HG02588 (cell line): ENCODE results near the gene TRPC4.

ENCODE experiments used
- ATAC-seq: cut with Tn5 transposase; IDR thresholded peaks from one replicate; pipeline ENCODE4 v1.9.1; 2021; ENCODE audit warnings: mild to moderate bottlenecking, moderate library complexity; ENCODE audit not compliant: unreplicated experiment

TRPC4 gene

GRCh38 chr13:37869756-37870488 is at the start of gene TRPC4:
TSS of gene TRPC4 (minus strand) at chr13:37869772. CDS start at chr13:37783333, 86,439 bp downstream.
- ATAC-seq = no peak

GRCh38 chr13:37918751-37919150 is 49.2 kb upstream of the TRPC4 start:
- no peak for ATAC-seq

DNA sequence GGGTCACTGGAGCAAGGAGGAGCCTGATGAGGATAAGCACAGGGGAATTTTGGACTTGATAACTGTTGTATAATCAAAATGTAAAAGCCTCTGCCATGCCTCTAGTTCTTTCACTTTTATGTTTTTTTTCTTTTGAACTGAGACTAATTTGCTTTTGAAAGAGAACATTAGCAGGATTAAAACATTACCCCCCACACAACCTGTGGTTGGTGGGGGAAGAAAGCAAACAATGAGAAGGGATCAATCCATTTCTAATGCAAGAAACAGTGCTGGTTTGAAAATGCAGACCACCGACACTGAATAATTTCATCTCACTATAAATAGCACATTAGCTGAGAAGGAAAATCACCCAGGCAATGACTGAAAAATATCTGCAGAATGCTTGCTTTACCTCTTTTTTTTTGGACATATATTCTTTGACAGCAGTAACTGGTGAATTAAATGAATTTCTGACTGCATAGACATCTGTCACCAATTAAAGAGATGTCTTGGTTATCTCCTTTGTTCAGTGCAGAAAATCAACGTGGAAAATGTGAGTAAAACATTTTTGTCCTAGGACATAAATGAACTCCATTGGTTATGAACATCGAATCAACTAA is 48.6 kb upstream of the TRPC4 start:
- no peak for ATAC-seq

DNA sequence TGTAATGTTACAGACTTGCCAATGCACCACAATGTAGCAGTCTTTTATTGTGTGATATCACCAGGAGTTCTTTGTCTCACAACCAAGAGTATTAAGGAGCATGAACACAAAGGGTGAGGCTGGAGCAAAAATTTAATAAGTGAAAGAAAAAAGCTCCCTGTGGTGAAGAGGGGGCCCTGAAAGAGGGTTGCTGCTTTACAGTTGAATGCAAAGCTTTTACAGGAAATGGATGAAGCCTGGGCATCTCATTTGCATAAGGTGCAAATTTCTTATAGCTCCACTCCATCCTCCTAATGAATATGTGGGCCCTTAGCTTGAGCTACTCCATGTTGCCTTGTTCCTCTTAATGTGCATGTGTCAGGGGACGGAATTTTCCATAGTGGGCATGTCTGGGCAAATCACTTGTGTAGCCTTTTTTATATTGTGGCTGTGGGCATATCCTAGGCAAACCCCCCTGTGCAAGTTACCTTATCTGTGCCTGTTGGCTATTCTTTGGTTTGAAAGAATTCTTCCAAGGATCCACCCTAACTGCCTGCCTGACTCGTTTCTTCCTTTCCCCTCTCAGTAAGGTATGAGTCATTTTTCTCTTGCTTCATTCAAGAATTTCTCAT is 45.3 kb upstream of the TRPC4 start:
- ATAC-seq = no peak

DNA sequence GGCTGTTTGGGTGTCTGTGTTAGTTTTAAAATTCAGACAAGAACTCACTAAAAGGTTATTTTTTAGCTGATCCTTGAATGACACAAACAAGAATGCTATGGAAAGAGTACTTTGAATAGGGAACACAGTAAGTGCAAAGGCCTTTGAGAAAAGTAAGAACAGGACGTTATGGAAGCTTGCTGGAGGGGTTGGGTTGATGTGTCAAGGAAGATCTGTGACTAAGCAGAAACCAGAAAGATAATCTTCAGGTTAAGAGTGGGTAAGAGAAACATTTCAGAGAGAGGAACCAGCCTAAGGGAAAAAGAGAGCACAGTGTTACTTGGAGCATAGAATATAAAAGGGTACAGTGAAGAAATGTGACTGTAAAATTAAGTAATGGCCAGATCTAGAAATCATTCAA is 41.2 kb upstream of the TRPC4 start:
- ATAC-seq = no peak

GRCh38 chr13:37906880-37907279 is 37.3 kb upstream of the TRPC4 start:
- ATAC-seq = no peak

DNA sequence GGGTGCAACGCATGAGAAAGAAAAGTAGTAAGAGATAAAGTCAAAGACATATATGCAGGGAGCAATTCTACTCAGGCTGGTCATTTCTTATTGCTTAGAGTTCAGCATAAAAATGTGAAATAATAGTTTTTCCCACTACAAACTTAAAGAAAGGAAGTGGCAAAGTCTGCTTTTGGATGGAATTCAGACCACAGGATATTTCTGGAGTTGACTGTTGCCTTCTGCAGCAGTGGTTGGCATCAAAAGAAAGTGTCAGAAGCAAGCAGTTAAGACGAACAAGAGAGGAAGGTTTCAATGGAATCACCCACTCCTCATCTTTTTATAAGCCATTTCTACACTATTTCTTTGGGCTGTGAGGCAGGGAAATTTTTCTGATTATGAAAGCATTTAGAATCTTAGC is 36.2 kb upstream of the TRPC4 start:
- no peak for ATAC-seq

- ATAC-seq = no peak
These were observed 30.2 kb upstream of the TRPC4 start for GRCh38 chr13:37899753-37900152.

DNA sequence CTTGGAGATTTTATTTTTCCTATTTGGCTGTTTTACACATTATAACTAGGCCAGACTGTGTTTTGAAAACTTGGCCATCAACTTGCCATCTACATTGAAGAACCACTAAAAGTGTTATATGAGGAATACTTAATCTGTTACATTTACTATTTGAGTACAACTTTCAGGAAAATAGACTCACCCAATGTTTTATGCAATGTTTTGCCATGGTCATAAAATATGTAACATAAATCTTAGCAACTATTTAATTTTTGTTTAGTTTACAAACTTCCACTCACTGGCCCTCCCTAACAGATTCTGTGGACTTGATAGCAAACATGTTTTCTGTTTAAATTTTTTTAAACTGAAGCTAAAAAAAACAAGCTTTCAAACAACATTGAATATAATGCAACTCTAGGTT is 23.7 kb upstream of the TRPC4 start:
- no peak for ATAC-seq

GRCh38 chr13:37889820-37890219 is 20.2 kb upstream of the TRPC4 start:
- no peak for ATAC-seq

DNA sequence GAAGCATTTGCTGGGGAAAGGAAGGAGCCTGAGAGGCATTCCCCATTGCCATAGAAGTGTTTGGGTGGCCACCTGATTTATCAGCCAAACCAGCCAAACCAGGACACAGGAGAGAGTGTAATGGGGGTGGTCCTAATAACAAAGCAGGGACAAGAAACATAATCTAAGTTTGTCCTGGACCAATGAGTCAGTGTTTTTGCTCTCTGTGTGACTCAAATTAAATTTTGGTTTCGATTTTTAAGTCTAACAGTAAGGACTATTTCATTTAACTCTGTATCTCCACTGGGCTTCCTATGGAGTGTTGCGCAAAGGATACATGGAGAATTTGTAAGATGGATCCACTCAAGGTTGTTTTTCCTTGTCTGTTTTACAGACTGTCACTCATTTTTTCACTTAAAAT is 19.5 kb upstream of the TRPC4 start:
- no peak for ATAC-seq

DNA sequence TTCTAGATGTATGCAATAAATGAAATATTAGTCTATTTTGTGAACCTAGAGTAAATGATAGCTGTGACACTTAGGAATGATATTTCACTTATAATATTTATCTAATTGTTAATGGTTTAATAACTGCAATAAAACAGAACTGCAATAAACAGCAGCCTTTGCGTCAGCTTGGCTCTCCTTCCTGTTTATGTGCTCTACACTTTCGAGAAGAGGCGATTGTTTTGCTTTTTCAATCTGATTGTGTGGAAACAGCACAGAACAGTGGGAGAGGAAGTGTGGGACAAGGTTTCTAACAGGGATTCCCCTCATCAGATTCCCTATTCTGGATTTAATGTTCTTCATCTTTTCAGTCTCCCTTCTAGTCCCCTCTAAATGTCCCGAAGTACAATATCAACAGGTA is 17.3 kb upstream of the TRPC4 start:
- ATAC-seq = no peak

DNA sequence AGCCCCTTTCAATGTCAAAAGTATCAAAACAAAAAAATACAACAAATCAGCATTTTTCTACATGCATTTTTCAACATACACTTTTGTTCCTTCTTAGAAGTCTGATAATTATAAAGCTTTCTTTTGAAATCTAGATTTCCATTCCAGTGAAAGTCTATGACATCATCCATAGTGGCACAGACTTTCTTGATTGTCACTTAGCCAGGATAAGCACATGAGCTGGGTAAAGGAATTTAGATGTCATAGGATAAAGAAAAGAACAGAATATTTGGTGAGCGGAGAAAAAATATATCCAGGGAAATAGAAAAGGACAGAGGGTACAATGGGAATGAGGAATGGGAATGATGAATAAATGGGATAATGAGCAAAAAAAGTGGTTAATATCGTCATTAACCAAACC is 15.1 kb upstream of the TRPC4 start:
- no peak for ATAC-seq

- no peak for ATAC-seq
These were observed 14.5 kb upstream of the TRPC4 start for GRCh38 chr13:37884026-37884425.

GRCh38 chr13:37878921-37879320 is 9.3 kb upstream of the TRPC4 start:
- no peak for ATAC-seq

DNA sequence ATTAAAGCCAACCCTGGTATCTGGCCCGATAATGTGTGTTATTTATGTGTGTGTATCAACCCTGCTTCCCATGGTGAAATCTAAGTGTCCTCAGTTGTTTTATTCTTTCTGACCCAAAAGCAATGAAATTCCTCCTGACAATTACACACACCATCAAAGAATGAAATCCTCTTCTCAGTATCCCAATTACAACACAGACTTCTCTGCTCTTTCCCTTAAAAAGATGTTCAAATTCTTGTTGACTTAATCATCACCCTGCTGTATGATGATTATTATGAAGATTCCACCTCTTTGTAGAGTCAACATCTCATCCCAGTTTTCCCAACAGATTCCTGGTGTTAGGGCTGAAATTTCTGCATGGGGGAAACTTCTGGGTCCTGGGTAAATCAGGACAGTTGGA is 8.9 kb upstream of the TRPC4 start:
- ATAC-seq = no peak

DNA sequence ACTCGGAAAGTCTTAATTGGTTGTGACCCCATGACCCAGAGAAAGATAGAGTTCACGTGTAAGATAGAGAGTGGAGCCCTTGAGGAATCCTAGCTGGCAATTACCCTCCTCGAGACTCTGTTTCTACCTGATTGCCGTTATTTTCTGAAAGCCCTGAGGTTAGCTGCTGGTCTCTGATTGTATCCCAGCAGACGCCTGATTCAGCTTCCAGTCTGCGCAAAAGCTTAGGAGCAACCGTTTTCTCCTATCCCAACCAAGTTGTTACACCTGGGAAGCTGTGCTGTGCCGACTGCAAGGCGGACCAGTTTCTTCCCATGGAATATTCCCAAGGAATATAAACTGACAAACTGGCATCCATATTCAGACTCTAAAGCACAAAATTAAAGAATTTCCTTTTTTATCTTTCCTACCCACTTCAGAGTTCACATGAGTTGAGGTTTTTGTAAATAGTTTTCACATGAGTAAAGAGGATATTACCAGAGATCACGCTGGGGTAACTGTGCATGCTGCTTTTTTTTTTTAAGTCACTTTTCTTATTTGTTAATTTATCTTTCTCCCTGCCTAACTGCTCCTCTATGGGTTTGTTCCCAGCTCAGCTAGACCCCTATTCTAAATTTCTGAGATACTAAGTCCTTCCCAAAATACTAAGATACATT is 1.5 kb upstream of the TRPC4 start:
- no peak for ATAC-seq

GRCh38 chr13:37870489-37870845 is 895 bp upstream of the TRPC4 start:
- no peak for ATAC-seq

- no peak for ATAC-seq
These were observed 141 bp downstream of the TRPC4 start for GRCh38 chr13:37869506-37869755.

DNA sequence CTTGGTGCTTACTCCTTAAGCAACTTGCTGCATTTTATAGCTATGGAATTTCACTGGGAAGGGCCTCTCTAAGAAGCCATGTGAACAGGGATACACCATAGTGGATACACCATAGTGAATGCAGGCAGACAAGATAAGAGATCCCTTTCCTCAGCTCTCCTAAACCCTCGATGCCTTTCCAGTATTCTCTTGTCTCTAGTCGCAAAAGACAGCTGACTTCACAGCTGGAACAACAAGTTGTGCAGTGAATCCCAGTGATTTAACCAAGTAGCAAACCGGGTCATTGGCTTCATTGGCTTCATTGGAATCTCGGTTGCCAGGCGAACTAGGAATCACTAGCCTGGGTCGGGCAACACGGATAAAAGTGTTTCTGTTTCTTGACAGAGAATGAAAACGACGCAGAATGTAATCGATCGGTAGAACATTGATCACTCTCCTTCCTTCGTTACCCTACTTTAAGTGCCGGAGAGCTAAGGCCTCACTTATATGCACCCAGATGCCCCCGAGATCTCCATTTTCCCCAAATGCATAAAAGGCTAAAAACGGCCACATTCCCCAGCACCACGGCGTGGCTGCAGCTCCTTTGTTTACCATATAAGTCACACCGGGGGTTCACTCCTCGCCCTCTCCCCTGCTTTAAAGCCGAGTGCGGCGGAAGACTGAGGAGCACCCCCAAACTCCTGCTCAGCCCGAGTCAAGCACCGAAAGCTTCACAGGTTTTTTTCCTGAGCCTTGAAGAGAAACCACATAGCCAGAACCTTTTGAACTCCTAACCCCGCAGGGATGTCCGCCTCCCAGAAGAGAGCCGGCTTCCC is 674 bp downstream of the TRPC4 start:
- ATAC-seq = no peak

DNA sequence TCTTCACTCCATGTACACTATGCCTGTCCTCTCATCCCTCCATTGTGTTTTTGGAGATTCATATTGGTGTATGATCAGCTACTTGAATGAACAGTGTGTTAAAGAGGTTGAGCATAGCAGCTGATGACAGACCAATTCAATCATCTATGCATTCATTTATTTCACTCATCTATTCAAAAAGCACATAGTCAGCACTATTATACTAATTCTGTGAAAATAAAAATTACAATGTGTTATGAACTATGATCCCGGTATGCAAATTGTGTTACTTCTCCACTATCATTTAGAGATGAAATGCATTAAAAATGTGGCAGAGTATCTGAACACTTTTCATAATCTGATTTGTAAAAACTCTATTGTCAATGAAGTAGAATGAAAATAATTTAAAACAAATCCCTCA is 5.9 kb downstream of the TRPC4 start:
- no peak for ATAC-seq
